Fibroblast of skin of scalp (primary cell): ENCODE results near the gene LTC4S.

Experiments used
- DNase-seq: peaks from one replicate; pipeline ENCODE4 v3.0.0-alpha.2; 2013

LTC4S gene

DNA sequence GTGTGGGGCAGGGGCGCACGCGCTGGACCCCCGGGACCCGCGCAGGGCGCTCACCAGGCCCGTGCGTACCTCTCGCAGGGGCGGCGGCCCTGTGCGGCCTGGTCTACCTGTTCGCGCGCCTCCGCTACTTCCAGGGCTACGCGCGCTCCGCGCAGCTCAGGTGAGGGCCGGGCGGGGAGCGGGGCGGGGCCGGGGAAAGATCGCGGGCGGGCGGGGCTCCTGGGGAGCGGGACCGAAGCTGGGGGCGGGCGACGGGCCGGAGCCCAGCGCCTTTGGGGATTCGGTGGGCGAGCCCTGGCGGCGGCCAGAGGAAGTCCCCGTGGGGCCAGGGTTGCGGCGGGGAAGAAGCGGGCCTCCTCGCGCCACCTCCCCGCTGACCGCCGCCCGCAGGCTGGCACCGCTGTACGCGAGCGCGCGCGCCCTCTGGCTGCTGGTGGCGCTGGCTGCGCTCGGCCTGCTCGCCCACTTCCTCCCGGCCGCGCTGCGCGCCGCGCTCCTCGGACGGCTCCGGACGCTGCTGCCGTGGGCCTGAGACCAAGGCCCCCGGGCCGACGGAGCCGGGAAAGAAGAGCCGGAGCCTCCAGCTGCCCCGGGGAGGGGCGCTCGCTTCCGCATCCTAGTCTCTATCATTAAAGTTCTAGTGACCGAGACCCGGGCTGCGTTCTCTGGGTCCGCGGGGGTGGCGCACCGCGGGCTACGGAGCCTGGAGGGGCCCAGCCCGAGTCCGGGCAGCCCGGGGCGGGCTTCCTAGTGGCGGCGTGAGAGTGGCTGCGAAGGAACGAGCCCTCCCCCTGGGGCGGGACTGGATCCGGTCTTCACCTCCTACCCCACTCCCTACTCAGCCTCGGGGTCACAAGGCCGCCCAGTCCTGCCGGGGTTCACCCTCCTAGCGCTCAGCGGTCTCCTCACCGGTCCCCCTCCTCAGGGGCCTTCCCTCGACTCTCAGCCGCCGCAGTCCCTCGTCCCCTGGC is 2.4 kb downstream of the LTC4S start:
- DNase-seq: peak; percentile 78

- DNase-seq: no peak
These were observed 3.3 kb downstream of the LTC4S start for GRCh38 chr5:179796877-179797608.

GRCh38 chr5:179797741-179798140 is 4.0 kb downstream of the LTC4S start:
- DNase-seq: no peak

- no peak for DNase-seq
These were observed 4.5 kb downstream of the LTC4S start for GRCh38 chr5:179798144-179798770.

DNA sequence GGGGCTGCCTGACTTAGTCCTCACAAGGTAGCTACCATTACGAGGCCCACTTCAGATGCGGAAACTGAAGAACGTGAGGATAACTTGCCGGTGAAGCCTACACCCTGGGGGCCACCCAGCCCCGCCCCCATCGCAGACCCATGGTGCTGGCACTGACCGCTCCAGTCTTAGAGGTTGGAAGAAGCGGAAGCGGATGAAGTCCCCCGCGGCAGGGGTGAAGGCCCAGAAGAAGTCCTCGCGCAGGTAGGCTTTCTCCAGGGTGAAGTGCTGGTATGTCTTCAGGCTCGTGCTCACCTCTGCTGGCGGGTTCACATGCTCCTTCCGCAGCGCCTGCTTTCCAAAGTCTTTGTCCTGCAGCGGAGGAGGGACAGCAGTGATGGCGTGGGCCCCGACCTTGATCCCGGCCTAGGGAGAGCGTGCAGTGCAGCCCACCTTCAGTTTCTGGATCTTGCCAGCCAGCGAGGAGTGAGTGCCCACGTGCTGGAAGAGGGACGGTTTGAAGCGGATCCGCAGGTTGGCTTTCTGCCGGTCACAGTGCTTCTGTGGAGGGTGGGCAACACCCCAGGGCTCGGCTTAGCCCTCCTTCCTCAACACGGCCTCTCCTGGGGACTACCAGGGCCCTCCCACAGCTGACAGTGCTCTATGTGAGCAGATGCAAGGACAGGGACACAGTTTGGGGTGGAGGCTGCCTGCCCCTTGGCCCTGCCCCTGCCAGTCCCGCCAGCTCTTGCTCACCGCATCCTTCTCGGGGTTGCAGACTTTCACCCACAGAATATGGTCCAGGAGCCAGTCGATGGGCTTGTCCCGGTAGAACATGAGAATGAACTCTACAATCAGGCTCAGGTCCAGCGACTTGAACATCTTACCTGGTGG is 5.2 kb downstream of the LTC4S start:
- no peak for DNase-seq

DNA sequence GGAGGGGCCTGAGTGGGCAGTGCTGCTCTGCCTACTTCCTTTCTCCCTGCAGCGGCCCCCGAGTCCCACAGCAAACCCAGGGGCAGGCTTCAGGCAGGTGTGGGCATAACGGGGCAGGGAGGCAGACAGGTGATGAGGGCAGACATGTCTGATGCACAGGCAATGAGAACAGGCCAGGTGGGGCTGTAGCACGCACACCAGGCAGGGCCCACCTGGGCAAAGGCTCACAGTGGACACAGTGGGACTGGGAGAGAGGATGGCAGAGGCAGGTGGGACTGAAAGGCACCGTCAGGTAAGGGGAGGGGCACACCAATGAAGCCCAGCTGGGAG is 5.8 kb downstream of the LTC4S start:
- no peak for DNase-seq

- no peak for DNase-seq
These were observed 6.4 kb downstream of the LTC4S start for GRCh38 chr5:179800071-179800695.

DNA sequence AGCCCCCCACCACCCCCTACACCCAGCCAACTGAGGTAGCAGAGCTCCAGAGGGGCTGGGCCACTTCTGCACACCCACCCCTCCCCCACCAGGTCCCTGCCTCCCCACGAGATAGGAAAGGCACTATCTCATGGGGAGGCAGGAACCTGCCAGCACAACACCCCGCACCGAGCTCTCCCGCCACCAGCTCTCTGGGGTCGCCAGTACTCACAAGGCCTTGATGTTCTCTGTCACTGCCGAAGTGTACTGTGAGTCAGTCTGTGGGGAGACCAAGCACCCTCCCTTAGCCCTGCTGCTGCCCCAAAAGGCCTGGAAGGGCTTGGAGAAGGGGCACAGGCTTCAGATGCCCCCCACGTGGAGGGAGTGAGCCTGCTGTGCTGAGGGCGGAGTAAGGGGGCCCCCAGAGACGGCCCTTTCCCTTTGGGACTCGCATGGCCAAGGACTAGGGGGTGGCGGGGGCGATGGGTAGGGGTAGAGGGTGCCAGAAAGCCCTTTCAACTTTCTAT is 7.0 kb downstream of the LTC4S start:
- no peak for DNase-seq

DNA sequence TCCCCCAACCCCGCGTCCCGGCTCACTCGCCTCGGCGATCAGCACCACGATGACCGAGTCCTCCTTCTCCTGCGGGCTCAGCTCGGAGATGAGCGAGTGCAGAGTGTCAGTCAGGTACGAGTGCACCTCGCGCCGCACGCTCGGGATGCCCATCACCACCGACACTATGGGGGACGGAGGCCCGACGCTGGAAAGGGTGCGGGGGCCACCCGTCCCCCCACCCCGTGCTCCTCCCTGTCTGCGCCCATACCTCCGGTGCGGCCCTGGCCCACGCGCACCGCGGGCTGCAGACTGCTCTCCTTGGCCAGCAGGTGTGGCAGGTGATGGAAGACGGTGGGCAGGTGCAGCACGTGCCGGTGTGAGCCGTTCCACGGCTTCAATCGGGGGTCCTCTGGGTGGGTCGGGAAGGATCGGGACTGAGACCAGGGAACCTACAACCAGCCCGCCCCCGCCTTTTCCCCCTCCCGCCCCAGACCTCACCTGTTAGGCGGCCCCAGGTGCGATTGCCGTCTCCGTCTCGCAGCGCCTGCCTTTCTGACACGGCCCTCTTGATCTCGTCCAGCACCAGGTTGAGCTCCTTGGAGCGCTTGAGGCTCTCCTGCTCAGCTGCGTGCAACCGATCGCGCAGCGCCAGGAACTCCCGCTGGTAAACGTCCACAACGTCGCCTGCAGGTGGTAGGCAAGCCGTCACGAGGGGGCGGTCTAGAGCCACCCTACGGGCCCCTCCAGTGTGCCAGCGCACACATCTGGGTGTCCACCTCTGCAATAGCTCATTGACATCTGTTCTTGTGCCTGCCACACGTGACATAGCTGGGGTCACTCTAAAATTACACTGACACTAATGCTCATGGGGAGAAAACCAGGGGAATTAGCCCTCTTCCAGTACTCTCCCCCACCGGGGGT is 7.8 kb downstream of the LTC4S start:
- DNase-seq: peak; percentile 52

GRCh38 chr5:179802207-179802883 is 8.6 kb downstream of the LTC4S start:
- DNase-seq: no peak

GRCh38 chr5:179802950-179803562 is 9.3 kb downstream of the LTC4S start:
- no peak for DNase-seq

DNA sequence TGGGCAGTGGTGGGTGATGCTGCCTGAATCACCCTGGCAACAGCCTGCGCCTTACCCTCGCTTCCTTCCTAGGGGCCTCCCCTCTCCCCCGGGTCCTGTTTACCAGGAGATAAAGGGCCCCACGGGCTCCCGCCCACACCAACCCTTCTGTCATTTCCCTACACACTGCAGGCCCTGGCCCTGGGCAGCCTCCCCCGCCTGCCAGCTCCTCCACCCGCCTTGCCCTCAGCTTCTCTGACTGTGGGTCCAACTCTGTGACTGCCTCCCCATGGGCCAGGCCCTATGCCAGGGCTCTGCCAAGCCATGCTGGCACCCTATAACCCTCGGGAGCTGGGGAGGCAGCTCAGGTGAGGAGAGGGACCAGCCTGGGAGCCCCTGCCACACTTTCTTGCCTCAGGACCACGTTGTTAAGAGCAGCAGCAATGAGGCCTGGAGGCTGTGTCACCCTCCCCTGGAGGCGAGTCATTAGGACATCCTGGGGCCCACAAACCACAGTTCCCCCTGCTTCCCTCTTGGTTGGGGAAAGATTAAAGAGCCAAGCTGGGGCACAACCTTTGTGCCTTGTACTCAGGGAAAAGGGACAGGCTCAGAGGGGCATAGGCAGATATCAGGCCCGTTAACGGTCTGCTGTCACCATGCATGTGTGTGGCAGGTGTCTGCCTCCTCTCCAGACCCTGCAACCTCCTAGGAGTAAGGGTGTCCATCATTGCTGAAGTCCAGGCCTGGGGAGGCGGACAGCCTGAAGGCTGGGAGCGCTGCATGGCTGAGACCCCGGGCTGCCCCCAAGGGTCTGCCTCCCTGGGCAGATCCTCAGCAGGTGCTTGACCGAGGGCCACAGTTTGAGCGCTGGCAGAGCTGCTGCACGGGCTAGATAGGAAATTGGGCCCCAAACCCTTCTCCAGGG is 10.1 kb downstream of the LTC4S start:
- no peak for DNase-seq

GRCh38 chr5:179804555-179804947 is 10.8 kb downstream of the LTC4S start:
- no peak for DNase-seq

- no peak for DNase-seq
These were observed 11.3 kb downstream of the LTC4S start for GRCh38 chr5:179805070-179805528.

DNA sequence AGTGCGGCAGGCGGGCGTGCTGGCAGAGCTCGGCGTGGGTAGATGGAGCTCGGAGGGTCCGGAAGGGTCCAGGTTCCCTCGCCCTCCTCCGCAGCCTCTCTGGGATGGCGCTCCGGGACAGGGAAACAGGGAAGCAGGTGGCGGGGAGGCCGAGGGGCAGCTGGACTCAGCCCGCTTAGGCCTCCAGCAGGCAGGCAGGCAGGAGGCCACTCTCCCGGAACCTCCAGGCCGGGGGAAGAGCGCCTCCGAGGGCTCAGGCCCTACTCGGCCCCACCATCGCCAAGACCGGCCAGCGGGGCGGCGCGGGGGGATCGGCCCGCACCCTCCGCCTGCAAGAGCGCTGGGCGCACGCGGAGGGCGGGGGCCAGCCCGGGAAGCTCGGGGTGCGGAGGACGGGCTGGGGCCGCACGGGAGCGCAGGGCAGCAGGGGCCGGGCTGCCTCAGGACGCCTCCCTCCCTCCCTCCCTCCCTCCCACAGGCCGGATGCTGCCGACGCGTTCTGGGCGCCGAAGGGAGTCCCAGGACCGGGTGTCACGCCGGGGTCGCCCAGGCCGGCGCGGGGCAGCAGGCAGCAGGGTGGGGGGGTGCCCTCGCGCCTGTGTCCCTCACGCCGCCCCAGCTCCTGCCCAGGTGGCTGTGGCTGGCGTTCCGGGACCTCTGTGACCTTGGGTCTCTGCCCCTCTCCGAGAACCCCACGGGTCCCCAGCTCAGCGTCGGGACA is 11.9 kb downstream of the LTC4S start:
- peak; percentile 32 for DNase-seq

GRCh38 chr5:179806250-179807048 is 12.7 kb downstream of the LTC4S start, which contains the start of gene MGAT4B:
Gene MGAT4B, minus strand, starts transcription at chr5:179806866. Its CDS starts 283 bp downstream, at chr5:179806583.
- DNase-seq: peak; percentile 79
